Stimulated activated CD8-positive, alpha-beta memory T cell treated with anti-CD3 and anti-CD28 coated beads, Interleukin-2, amount 100 ng/mL, for 48 hours (primary cell): ENCODE measurements around the gene COL17A1.

ENCODE experiments used
- DNase-seq, 2 donors: peaks; one replicate each; pipeline ENCODE4 v3.0.0-alpha.2; 2020; ENCODE audit warnings: low read depth in 2 of 2

Gene COL17A1

DNA sequence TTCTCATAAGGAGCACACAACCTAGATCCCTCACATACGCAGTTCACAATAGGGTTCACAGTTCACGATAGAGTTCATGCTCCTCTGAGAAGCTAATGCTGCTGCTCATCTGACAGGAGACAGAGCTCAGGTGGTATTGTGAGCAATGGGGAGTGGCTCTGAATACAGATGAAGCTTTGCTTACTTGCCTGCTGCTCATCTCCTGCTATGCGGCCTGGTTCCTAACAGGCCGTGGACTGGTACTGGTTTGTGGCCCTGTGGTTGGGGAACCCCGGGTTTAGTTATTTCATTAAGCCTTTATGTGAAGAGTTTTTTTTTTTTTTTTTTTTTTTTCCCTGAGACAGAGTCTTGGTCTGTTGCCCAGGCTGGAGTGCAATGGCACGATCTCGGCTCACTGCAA, 99.3 kb downstream of the COL17A1 start:
- no peak for DNase-seq

DNA sequence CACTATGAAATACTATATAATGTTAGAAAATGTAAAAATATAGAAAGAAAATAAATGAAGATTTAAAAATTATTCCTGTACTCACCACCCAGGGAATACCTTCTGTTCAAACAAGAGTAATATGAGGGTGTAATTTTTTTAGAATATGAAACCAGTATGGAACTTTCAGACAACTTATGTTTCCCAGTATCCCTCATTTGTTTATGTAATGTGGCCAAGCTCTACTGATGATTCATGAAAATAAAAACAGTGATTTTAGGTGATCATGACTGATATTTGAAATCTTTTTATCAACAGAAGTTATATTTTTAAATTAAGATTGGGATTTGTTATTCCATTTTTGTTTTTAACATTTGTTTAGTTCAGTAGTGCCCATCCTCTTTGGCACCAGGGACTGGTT, 100.0 kb downstream of the COL17A1 start:
- DNase-seq, result no peak

DNA sequence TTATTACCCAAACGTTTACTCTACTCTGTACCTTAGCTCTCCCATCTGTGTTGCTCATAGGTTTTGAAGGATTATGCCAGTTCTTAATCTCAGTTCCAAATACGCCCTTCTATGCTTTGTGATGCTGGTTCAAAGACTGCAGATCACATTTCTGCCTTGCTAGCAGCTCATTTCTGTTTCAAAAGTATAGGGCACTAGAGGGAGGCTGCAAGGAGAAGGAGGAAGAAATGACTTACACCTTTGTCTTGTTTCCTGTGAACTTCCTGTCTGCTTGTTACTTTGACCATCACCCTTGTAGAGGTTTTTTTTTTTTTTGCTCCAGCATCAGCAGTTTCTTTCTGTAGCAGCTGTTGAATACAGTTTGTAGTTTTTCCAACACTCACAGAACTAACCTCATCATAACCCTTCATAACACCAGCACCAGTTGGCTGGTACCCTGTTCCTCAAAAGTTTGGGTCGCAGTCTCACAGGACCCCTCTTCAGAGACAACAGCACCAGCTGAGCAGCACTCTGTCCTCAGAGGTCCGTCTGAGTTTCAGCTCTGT, 102.2 kb downstream of the COL17A1 start:
- DNase-seq, result no peak

DNA sequence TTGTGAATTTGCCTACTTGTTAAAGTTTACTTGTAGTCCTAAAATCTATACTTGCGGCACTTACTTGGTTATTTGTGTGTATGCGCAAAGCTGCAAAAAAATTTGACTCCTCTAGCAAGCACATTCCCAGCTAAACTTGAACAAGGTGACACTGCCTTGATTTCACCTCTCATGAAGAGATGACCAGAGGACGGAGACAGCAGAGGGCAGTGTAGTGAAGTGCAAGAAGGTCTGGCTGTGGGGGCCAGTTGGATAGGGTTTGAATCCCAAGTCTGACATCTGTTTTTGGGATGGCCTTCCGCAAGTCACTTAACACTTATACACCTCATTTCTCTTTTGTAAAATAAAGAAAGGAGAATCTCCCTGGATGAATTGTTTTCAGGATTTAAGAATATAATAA, 103.0 kb downstream of the COL17A1 start:
- DNase-seq, result no peak
